Stimulated activated CD8-positive, alpha-beta memory T cell treated with anti-CD3 and anti-CD28 coated beads, Interleukin-7, amount 100 ng/mL, for 4 hours (primary cell): Measurements from ENCODE around the gene SLC25A51.

Experiments
- DNase-seq, 2 donors: peaks; one replicate each; pipeline ENCODE4 v3.0.0-alpha.2; 2020; ENCODE audit warnings: low read depth in 2 of 2

SLC25A51 gene, protein sequence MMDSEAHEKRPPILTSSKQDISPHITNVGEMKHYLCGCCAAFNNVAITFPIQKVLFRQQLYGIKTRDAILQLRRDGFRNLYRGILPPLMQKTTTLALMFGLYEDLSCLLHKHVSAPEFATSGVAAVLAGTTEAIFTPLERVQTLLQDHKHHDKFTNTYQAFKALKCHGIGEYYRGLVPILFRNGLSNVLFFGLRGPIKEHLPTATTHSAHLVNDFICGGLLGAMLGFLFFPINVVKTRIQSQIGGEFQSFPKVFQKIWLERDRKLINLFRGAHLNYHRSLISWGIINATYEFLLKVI

DNA sequence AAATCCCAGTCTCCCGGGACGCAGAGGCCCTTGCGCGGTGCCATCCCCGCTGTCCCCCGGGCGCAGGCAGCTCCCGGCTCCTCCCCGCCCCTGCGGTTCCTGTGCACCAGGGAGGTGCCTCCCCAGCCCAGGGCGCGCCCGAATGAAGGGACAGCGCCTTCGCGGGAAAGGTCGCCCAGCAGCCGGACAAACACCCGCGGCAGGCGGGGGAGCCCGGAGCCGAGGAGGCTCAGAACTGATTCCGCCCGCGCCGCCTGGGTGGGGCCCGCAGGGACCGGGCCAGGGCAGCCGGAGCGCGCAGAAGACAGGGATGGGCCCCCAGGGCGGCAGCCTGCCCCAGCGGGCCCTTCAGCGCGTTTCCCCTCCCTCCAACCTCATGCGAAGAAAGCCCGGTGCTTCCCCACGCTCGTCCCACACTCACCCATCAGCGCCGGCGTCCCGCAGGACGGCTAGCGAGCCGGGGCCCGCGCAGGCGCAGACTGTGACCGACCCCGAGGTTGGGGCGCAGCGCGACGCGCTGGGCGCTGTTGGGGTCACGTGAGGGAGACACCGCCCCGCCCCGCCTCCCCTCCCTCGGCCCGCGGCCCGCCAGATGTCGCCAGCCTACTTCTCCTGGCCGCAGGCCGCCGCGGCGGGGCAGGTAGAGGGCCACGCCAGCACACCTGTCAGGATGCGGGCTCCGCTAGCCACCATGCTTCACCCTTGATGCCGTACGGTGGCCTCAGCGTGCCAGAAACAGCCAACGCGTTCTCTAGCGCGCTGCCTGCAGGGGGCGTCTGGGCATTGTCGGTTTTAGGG is at the start of gene SLC25A51:
TSS of gene SLC25A51 (minus strand) at position 481 of the 798 bp plus-strand sequence. CDS start 15,577 bp downstream, outside the sequence.
- peak; percentile 88 to 91 for DNase-seq

DNA sequence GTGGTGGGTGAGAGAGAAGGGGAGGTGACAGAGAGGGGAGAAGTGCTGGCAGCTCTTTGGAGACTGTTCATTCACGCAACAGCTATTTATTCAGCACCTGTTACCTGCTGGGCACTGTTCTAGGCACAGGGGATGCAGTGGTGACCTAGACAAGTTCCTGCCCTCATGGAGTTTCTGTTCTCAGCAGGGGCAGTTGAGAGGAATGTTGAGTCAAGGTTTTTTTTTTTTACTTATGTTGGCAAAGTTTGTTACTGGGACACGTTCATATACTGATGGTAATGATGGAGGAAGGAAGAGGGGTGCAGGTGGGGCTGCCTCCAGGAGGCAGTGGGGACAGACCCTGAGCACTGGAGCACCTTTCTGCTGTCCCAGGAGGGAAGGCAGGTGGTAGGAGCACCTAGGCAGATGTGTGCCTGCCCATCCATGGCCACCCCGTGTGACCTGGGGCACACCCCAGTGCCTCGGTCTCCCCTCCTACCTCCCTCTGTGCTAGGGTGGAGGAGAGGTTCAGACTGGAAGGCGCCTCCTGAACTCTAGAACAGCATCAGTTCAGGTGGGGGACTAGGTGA is 49.4 kb upstream of the SLC25A51 start:
- no peak for DNase-seq

GRCh38 chr9:37952731-37953130 is 48.8 kb upstream of the SLC25A51 start:
- no peak for DNase-seq

GRCh38 chr9:37951671-37952449 is 47.9 kb upstream of the SLC25A51 start:
- no peak for DNase-seq

DNA sequence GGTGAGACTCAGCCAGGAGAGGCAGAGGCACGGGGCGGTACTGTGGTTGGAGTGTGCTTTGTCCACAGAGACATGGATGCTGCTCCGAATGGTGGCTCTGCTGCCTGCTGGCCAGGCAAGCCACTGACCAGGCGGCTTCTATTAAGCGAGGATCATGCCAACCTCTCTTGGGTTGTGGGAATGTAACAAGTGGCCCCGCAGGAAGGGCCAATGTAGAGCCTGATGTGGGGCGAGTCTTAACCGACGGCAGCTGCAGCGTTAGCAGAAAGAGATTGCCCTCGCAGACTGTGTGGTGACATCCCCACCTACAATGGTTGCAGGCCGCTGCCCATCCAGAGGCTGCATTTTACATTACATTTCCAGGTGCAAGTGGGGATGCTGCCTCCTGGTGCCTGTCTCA is 46.6 kb upstream of the SLC25A51 start:
- DNase-seq = no peak

DNA sequence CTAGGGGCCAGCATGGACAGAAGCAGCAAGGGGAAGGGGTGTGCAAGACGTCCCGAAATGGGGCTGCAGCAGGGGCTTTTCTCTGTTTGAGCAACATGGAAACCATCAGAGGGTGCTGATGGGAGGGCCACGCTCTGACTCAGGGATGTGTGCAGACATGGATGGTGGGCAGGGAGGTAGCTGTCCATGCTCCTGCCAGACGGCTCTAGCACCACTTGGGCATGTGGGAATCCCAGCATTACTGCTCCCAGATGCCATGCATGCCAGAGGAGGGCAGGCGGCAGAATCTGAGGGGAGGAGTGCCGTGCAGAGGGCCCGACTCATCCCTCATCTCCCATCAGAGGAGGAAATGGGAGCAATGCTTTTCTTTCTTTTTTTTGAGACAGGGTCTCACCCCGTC is 45.6 kb upstream of the SLC25A51 start:
- DNase-seq = no peak

DNA sequence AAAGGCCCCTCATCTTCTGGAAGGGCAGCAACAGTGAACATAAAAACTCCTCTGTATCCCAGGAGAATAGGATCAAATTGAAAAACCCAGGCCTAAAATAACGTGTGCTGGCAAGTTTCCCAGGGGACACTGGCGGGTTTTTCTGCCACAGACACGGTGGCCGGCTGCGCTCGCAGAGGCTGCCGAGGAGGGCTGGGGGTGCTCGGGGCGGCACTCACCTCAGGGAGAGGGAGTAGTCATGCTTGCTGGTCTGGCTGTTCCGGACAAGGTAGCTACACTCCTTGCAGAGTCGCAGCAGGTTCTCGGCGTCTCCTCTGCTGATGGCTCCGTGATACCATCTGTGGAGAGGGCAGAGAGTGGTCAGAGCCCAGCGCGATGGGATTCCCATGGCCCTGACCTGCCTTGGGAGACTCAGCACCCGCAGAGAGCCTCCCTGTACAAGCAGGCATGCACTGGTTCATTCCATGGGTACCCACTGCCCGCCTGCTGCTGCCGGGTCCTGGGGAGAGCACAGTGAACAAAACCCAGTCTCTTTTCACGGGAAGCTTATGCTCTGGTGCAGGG is 44.6 kb upstream of the SLC25A51 start:
- DNase-seq = no peak

- no peak for DNase-seq
Observed at GRCh38 chr9:37947977-37948376, 44.0 kb upstream of the SLC25A51 start.

DNA sequence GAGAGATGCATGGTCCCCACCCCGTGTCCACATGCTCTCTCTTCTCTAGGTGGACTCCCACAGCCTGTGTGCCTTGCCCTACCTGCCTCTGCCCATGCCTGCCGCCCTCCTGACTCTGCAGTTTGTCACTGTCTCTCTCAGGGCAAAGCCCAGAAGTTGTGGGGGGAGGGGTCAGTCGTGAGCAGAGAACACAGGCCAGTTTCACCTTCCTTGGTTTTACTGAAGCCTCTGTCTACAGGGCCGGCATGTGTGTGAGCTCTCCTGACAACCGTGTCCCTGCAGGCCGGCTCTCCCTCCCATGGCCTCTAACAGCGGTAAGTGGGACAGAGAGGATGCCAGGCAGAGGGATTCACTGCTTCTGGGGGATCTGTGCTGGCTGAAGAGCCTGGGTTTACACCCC is 43.5 kb upstream of the SLC25A51 start:
- DNase-seq = no peak

DNA sequence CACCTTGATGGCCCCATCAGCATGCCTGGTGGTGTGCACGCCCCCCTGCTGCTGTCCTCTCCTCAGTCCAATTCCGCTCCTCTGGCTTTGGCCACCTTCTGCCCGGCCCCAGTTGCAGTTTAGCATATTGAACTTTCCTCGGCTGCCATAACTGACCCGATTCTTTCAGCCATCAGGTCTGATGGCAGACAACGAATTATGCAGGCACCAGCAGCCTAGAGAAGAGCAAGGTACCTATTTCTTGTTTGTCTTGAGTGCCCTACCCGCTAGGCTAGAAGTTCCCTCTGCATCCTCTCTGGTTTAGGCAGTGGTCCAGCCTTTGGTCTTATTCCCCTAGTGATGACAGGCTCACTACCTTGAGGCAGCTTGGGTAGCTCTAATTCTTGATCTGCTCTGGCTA is 43.0 kb upstream of the SLC25A51 start:
- no peak for DNase-seq

- DNase-seq = no peak
Observed at GRCh38 chr9:37946041-37946440, 42.1 kb upstream of the SLC25A51 start.

DNA sequence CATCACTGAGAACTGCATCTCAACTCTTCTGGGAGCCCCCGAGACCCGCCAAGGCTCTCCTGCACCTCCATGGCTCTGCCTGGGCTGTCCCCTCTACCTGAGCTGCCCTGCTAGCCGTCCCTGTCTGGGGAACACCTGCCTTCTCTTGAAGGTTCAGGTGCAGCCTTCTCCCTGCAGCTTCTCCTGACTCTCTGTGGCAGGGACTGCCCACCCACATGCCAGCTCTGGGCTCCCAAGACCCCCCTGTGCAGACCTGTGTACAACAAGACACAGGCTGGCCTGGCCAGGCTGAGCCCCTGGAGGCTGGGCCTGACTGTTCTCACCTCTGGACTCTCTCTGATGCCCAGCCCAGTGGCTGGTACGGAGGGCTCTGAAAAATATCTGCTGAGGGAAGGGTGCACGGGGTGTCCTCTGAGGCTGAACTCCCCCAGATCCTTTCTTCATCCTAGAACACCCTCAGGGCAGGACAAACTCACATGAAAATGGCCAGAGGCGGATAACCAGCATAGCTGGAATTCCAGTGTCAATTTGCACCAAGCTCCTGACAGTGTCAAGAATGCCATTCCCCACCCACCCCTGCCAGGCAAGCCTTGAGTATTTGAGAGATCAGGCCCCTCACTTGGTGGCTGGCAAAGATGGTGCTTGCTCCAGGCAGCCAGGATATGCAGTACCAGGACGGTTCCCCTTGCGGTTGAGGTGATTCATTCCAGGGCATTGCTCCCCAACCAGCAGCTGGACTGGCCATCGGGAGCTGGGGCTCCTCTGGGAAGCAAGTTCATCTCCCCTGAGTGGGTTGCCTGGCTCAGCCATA is 40.9 kb upstream of the SLC25A51 start:
- no peak for DNase-seq

- no peak for DNase-seq
Observed at GRCh38 chr9:37944266-37944650, 40.3 kb upstream of the SLC25A51 start.

GRCh38 chr9:37943345-37944265 is 39.7 kb upstream of the SLC25A51 start:
- no peak for DNase-seq

GRCh38 chr9:37942621-37943344 is 38.9 kb upstream of the SLC25A51 start:
- DNase-seq = no peak

DNA sequence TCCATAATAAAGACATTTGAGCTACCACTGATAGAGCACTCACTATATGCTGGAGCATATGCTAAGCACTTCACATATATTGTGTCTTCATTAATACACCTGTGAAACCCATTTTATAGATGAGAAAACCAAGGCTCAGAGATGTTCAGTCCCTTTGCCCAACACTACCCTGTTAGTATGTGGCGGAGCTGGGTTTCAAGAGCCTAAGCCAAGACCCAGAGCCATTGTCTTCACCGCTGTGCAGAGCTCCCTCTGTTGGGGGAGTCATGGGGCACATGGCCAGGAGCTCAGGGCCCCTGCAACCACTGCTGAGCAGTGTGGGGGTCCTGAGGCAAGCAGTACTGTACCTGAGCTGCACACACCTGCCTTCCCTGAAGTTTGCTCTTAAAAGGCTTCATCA is 37.3 kb upstream of the SLC25A51 start:
- DNase-seq = no peak

GRCh38 chr9:37939575-37940095 is 35.7 kb upstream of the SLC25A51 start:
- no peak for DNase-seq

GRCh38 chr9:37938121-37938891 is 34.4 kb upstream of the SLC25A51 start:
- no peak for DNase-seq
